22Rv1 (cell line): ENCODE results near the gene ERFE.

Experiments used
- ZFX ChIP-seq: fragments of 450-650 bp; IDR thresholded peaks from 2 replicates; pipeline ENCODE4 v1.6.1; 2017; ENCODE audit warnings: antibody characterized with exemption, borderline replicate concordance
- TF ChIP-seq, protein P1 (sequence below): fragments of 450-650 bp; IDR thresholded peaks from 2 replicates; pipeline ENCODE4 v1.5.1; 2017; ENCODE audit warnings: mild to moderate bottlenecking

- TF ChIP-seq, protein P1, sequence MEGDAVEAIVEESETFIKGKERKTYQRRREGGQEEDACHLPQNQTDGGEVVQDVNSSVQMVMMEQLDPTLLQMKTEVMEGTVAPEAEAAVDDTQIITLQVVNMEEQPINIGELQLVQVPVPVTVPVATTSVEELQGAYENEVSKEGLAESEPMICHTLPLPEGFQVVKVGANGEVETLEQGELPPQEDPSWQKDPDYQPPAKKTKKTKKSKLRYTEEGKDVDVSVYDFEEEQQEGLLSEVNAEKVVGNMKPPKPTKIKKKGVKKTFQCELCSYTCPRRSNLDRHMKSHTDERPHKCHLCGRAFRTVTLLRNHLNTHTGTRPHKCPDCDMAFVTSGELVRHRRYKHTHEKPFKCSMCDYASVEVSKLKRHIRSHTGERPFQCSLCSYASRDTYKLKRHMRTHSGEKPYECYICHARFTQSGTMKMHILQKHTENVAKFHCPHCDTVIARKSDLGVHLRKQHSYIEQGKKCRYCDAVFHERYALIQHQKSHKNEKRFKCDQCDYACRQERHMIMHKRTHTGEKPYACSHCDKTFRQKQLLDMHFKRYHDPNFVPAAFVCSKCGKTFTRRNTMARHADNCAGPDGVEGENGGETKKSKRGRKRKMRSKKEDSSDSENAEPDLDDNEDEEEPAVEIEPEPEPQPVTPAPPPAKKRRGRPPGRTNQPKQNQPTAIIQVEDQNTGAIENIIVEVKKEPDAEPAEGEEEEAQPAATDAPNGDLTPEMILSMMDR, result no peak
- TF ChIP-seq ZFX, result no peak
Observed at GRCh38 chr2:238140040-238140439, 18.7 kb upstream of the ERFE start.
